Head of caudate nucleus (tissue), 42 donors: ENCODE results near the gene IGFBP5.
A peak's percentile ranks its signal among the peaks of the same experiment; 100 is the strongest.

Experiments used
- DNase-seq, 42 donors: peaks; one replicate each; pipeline versions ENCODE4 v3.0.0 to v3.0.0-alpha.2; 2020 to 2021; ENCODE audit warnings: mixed read lengths in 7 of 42
- intact Hi-C: fragments of 100-400 bp; cut with DNase I; formaldehyde crosslinking; loops from one replicate; pipeline ENCODE4 v1.15.0; 2022

Gene IGFBP5

DNA sequence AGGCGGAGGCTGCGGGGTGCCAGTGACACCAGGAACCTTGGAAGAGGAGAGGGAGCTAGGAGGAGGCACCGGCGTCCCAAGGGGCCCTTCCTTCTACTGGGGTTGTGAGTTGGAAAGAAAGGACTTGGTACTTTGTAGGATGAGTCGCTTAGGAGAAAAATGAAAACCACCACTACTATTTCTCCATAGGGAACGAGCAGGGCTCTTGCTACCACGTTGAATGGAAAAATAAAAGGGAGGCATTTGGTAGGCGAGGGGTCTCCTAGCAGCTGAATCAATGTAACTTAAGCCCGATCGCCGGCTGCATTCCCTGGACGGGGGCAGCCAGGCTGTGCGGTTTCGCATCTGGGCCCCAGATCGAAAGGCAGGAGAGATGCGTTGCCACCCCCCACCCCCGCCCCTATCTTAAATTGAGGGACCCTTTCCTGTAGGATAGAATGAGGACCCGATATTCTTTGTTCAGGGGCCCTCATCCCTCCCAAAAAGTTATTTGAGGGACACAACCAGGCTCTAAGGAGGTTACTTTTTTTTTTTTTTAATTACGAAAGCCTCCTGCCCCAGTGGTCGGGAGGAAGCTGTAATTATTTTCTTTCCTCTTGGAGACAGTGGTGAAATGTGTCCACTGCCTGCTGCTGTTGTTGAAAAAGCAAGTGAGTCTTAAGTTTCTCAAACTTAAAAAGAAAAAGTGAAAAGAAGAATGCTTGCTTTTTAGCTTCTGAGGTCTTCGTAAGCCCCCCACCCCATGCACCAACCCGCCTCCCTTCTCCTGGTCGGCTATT, 60.8 kb downstream of the IGFBP5 start:
- intact Hi-C loops = no loop called here
- no peak for DNase-seq

DNA sequence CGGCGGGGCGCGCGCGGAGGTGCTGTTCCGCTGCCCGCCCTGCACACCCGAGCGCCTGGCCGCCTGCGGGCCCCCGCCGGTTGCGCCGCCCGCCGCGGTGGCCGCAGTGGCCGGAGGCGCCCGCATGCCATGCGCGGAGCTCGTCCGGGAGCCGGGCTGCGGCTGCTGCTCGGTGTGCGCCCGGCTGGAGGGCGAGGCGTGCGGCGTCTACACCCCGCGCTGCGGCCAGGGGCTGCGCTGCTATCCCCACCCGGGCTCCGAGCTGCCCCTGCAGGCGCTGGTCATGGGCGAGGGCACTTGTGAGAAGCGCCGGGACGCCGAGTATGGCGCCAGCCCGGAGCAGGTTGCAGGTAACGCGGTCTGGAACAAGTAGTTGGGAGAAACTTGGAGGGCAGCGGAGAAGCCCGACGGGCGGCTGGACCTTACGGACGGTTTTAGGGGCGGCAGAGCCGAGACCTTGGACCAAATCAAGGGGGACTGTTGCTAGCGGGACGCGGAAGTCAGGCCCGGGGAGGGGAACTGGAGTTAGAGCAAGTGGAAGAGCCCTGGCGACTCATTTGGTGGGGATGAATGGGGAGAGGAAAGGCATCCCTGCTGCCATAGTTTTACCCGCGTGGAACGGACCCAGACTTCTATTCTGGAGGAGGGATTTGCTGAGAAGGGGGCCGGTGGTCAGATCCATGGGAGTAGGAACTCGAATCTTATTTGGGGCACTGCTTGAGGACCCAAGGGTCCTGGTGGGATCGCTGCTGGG, 61.6 kb downstream of the IGFBP5 start:
- DNase-seq = no peak
- intact Hi-C loops = no loop called here

DNA sequence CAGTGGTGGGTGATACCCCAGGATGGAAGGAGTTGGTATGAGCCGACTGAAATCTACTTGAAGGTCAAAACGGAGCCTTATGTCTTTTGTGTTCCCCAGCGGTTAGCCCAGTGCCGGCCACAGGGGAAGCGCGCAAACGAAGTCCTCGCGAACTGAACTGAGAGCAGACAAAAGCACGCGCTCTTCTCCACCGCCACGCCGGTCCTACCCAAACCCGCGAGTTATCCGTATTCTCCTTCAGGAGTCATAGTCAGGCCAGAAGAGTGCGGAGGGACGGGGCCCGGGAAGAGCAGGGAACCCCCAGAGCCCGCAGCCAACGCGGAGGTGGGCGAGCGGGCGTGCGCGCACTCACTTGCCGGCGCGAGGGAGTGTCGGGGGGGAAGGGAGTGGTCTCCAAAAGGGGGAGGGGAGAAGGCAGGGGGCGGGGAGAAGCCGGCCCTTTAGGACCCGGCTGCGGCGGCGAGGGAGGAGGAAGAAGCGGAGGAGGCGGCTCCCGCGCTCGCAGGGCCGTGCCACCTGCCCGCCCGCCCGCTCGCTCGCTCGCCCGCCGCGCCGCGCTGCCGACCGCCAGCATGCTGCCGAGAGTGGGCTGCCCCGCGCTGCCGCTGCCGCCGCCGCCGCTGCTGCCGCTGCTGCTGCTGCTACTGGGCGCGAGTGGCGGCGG, 62.3 kb downstream of the IGFBP5 start, which contains the start of gene IGFBP2:
Gene IGFBP2, plus strand, starts transcription at position 469 of the 664 bp plus-strand sequence. Its CDS starts 104 bp downstream, at position 573.
- intact Hi-C loops = no loop called here
- peak in 11 of 42 donors; percentile 2 to 38 (median 19) for DNase-seq

DNA sequence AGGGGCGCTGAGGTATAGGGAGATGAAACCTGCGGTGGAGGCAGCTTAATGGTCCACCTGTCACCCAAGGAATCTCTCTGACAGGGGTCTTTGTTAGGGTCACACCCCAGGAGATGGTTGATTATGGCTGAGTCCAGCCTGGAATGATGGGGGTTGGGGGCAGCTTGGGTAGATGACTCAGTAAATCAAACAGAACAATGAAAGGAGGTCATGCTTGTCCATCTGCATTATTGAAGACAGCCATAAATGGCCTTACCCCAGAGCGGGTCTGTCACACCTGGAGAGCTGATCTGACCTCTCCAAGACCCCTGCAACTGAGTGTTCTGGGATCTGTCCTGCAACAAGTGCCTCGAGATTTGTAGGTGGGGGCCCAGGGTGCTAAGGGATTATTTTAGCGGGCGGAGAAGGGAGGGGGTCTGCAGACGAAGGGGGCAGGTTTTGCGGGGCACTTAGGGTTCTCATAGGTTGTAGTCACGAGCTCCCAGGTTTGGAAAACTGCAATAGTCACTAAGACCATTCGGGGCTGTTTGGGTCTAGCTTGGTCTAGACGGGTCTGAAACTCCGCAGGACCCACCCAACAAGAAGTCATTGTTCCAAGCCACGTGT, 62.9 kb downstream of the IGFBP5 start:
- DNase-seq = no peak
- intact Hi-C loops = no loop called here

DNA sequence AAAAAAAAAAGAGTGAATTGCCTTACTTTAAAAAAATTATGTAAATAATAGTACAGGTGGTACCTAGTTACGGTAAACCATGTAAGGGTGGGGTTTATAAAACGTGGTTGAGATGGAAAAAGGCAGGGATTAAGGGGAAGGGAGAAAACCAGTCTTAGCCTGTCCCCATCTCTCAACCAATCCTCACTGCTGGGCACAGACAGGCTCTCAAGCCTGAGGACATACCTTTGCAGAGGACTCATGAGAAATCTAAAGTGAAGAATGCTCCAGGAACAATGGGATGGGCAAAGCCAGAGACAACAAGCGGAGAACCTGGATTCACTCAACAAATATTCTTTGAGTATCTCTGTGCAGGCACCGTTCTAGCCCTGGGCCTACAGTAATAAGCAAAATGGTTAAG, 65.6 kb downstream of the IGFBP5 start:
- no peak for DNase-seq
- intact Hi-C loops = no loop called here

DNA sequence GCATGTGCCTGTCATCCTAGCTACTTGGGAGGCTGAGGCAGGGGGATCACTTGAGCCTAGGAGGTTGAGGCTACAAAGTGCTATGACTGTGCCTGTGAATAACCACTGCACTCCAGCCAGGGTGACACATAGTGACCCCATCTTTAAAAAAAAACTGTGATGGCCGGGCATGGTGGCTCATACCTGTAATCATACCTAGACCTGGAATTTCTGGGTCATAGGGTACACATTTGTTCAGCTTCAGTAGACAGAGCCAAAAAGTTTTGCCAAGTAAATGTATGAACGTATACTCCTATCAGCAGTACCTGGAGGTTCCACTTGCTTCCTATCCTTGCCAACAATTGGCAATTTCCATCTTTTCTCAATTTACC, 68.5 kb downstream of the IGFBP5 start:
- no peak for DNase-seq
- intact Hi-C loops = no loop called here

DNA sequence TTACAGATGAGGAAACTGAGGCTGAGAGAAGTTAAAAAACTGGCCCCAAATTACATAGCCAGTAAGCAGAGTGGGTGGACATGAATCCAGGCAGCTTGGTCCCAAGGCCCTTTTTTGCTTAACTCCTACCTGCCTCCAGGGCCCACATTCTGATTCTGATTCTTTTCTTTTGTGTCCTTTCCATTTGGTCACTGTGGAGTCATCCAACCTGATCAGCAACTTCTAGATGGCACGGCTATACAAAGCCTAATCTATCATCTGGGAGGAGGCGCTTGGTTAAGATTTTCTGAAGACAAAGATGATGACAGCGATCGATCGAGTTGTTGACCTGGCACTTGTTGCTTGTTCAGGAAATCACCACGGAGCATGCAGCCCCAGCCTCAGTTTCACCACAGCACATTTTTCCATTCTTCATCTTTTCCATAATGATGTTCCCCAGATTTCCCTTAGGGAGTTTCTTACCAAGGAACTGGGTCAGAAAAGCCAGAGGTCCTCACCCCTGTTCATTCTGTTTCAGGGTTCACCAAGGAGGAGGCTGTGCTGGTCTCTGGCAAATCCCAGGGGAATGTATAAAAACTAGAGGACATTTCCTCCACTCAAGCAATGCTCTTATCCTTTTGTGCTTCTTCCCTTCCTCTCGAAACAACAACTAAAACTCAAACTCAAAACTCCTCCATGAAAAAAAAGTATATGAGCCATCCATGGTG, 69.0 kb downstream of the IGFBP5 start:
- no peak for DNase-seq
- intact Hi-C loops = no loop called here

DNA sequence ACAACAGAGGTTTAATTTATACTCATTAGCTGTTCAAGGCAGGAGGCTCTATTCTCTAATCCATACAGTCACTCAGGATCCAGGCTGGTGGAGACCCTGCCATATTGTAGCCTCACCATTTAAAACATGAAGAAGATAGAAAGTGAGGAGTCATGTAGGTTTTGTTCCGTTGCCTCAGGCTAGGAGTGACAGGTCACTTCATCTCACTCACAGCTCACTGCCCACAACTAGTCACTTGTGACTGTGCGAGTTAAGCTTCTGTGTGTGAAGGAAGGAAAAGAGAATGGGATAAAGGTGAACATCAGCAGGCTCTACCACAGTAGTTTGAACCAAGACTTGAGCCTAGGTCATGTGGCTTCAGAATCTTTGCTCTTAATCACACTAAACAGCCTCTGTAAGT, 71.1 kb downstream of the IGFBP5 start:
- intact Hi-C loops = no loop called here
- DNase-seq = no peak

DNA sequence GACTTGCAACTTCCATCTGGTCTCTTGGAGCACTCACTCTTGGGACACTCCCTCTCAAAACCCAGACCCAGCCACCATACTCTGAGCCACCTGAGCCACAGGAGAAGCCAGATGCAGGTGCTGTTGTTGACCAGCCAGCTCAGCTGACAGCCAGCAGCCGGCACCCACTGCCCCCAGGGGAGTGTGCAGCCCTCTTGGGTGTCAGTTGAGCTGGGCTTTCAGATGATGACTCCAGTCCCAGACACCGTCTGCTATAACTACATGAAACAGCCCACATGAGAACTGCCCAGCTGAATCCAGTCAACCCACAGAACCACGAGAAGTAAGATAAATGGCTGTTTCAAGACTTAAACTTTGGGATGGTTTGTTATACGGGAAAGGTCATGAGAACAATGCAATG, 72.8 kb downstream of the IGFBP5 start:
- DNase-seq = no peak
- intact Hi-C loops = no loop called here
